ENCODE results near the gene PAX7.

PAX7 gene

DNA sequence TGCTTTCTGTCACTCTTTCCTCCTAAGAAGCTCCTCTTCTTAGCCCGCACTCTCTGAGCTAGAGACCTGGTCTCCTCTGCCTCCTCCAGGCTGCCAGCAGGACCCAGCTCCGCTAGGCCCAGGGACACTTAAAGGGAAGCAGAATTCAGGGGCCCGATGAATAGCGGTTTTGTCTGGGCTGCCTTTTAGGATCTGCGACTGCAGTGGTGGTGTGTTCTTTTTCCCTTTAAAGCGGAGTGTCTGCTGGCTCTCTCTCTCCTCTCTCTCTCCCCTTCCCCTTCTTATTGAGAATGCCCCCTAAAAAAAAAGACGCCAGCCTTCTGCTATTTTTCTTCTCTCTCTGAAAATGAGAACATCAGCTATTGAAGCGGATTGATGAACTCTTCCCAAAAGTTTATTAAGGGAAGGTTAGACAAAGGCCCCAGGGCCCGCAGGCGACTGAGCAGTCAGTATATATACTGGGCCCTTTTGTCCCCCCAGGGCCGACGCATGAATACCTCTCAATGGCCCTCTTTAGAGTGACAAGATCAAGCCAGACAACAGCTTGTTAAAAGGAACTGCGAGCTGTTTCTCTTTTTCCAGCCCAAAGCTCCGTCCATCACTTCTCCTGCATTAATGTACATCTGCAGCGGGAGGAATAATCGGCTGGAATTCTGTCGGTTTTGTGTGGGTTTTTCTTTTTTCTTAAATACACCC is 27.0 kb downstream of the PAX7 start:
- TF ChIP-seq EP300 (IDR thresholded peaks at IDR 0.05; ENCODE audit: borderline replicate concordance) (no peak), CREB1 (IDR thresholded peaks at IDR 0.05; ENCODE audit: low read depth) (no peak), NFIC (IDR thresholded peaks at IDR 0.05) (no peak), CEBPB (IDR thresholded peaks at IDR 0.05) (no peak), TCF12 (IDR thresholded peaks at IDR 0.05; ENCODE audit: low read depth) (no peak)
- TF ChIP-seq, protein P1, sequence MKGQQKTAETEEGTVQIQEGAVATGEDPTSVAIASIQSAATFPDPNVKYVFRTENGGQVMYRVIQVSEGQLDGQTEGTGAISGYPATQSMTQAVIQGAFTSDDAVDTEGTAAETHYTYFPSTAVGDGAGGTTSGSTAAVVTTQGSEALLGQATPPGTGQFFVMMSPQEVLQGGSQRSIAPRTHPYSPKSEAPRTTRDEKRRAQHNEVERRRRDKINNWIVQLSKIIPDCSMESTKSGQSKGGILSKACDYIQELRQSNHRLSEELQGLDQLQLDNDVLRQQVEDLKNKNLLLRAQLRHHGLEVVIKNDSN (IDR thresholded peaks at IDR 0.05), result no peak

DNA sequence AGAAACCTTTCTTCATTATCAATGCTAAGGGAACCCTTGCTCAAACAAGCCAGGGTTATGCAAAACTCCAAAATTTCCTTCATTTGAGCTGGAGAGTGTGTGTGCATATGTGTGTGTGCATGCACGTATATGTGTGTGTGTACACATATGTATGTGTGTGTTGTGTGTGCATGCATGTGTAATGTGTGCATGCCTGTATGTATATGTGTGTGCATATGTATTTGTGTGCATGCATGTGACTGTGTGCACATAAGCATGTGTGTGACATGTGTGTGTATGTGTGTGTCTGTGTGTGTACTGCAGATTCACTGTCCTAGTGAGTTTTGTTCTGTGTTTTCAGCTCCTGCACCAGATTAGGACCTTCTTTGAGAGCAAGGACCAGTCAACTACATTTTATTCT is 28.2 kb downstream of the PAX7 start:
- no peak for TF ChIP-seq EP300 (IDR thresholded peaks at IDR 0.05; ENCODE audit: borderline replicate concordance)
- no peak for TF ChIP-seq RAD21 (IDR thresholded peaks at IDR 0.05; ENCODE audit: low read depth)
- no peak for TF ChIP-seq FOXM1 (IDR thresholded peaks at IDR 0.05; ENCODE audit: borderline replicate concordance, low read depth)

DNA sequence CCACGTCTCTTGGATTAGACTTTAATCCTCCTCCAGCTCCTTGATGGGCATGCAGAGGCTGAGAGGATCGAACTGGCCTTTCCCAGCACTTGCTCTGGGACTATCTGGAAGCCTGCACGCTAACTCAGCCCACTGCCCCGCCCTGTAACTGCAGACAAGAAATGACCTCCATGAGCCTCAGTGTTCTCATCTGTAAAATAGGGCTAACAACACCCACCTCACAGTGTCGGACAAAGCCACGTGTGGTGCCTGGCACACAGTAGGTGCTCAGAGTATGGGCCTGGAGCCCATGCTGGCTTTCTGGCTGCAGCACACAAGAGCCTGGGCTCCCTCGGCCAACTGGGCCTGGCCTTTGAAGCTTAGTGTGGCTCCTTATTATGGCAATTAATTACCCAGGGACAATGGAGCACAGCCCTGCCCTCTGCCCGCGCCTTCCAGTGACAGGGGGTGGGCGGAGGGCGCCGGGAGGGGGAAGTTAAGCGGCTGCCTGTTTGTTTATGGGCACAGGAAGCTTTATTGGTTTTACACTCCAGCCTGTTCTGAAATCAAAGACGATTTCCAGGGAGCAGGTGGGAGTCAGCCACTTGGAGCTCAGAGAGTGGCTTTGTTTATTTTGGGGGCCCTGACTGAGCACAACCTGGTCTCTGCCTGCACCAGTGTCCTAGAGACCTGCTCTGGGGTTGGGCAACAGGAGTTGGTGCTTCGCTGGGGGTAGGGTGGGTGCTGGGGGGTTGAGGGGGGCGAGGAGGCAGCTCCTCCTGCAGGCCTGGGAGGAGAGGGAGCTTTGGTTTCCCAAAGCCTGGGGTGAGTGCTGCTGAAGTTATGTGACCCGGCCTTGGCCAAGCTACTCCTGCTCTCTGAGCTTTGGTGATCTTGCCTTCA is 31.0 kb downstream of the PAX7 start:
- TF ChIP-seq CREB1 (IDR thresholded peaks at IDR 0.05; ENCODE audit: low read depth) (no peak), TCF12 (IDR thresholded peaks at IDR 0.05; ENCODE audit: low read depth) (no peak), FOXM1 (IDR thresholded peaks at IDR 0.05; ENCODE audit: borderline replicate concordance, low read depth) (no peak), TEAD4 (IDR thresholded peaks at IDR 0.05) (no peak), NFIC (IDR thresholded peaks at IDR 0.05) (no peak), CEBPB (IDR thresholded peaks at IDR 0.05) (no peak), EP300 (IDR thresholded peaks at IDR 0.05; ENCODE audit: borderline replicate concordance) (no peak), ZBTB7A (IDR thresholded peaks at IDR 0.05; ENCODE audit: low read depth) (no peak), RAD21 (IDR thresholded peaks at IDR 0.05; ENCODE audit: low read depth) (no peak)
- TF ChIP-seq, protein P2, sequence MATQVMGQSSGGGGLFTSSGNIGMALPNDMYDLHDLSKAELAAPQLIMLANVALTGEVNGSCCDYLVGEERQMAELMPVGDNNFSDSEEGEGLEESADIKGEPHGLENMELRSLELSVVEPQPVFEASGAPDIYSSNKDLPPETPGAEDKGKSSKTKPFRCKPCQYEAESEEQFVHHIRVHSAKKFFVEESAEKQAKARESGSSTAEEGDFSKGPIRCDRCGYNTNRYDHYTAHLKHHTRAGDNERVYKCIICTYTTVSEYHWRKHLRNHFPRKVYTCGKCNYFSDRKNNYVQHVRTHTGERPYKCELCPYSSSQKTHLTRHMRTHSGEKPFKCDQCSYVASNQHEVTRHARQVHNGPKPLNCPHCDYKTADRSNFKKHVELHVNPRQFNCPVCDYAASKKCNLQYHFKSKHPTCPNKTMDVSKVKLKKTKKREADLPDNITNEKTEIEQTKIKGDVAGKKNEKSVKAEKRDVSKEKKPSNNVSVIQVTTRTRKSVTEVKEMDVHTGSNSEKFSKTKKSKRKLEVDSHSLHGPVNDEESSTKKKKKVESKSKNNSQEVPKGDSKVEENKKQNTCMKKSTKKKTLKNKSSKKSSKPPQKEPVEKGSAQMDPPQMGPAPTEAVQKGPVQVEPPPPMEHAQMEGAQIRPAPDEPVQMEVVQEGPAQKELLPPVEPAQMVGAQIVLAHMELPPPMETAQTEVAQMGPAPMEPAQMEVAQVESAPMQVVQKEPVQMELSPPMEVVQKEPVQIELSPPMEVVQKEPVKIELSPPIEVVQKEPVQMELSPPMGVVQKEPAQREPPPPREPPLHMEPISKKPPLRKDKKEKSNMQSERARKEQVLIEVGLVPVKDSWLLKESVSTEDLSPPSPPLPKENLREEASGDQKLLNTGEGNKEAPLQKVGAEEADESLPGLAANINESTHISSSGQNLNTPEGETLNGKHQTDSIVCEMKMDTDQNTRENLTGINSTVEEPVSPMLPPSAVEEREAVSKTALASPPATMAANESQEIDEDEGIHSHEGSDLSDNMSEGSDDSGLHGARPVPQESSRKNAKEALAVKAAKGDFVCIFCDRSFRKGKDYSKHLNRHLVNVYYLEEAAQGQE (IDR thresholded peaks at IDR 0.05; ENCODE audit: low read depth), result no peak

DNA sequence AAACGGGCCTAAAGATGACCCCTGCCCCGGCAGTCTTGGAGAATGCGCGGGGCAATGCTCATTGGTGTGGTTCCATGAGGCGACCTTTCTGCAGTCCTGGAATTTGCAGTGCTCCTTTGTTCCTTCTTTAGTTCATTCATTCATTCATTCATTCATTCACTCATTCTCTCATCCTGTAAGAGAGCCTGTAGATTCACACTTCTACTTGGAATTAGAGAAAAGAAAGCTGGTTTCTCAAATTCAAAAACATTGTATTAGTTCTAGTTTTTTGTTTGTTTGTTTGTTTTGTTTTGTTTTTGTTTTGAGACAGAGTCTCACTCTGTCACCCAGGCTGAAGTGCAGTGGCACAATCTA is 31.6 kb downstream of the PAX7 start:
- no peak for TF ChIP-seq EGR1 (IDR thresholded peaks at IDR 0.05)
- TF ChIP-seq TCF12 (IDR thresholded peaks at IDR 0.05; ENCODE audit: low read depth), result no peak
- TF ChIP-seq CREB1 (IDR thresholded peaks at IDR 0.05; ENCODE audit: low read depth), result no peak
- TF ChIP-seq RAD21 (IDR thresholded peaks at IDR 0.05; ENCODE audit: low read depth), result no peak
- TF ChIP-seq, protein P1 (IDR thresholded peaks at IDR 0.05), result no peak
- no peak for TF ChIP-seq TEAD4 (IDR thresholded peaks at IDR 0.05)
- no peak for TF ChIP-seq NFIC (IDR thresholded peaks at IDR 0.05)
- no peak for TF ChIP-seq YY1 (IDR thresholded peaks at IDR 0.05; ENCODE audit: low read depth)
- TF ChIP-seq FOXM1 (IDR thresholded peaks at IDR 0.05; ENCODE audit: borderline replicate concordance, low read depth), result no peak
- TF ChIP-seq, protein P2 (IDR thresholded peaks at IDR 0.05; ENCODE audit: low read depth), result no peak
- no peak for TF ChIP-seq TAF1 (IDR thresholded peaks at IDR 0.05; ENCODE audit: low read depth)
- TF ChIP-seq EP300 (IDR thresholded peaks at IDR 0.05; ENCODE audit: borderline replicate concordance), result no peak
- no peak for TF ChIP-seq ZBTB7A (IDR thresholded peaks at IDR 0.05; ENCODE audit: low read depth)
- TF ChIP-seq CEBPB (IDR thresholded peaks at IDR 0.05), result no peak
- TF ChIP-seq, protein P3, sequence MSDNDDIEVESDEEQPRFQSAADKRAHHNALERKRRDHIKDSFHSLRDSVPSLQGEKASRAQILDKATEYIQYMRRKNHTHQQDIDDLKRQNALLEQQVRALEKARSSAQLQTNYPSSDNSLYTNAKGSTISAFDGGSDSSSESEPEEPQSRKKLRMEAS (IDR thresholded peaks at IDR 0.05), result no peak

DNA sequence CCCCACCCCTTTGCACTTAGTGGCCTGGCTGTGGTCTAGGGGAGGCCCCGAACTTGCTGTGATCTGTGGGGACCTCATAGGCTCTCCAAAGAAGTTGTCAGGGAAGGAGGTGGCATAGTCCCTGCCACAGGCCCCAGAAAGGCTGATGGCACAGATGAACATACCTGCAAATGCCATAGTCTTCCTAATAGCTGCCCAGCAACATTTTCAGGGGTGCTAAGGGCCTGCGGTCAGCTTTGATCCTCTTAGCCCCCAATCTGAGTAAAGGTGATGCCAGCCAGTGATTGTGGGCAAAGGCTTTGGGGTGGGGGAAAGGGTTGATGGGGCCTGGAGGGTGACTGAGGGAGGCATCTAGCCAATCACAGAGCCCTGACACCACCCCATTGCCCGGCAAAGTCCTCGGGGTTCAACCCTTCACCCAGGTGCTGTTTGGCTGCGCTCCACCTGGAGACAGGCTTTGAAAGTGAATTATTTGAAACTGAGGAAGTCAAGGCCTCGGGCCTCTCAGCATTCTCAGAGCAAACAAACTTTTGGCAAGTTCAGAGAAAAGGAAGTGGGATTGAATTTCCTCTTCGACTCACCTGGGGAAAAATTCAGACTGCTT is 35.8 kb downstream of the PAX7 start:
- TF ChIP-seq EP300 (IDR thresholded peaks at IDR 0.05; ENCODE audit: borderline replicate concordance) (no peak), CEBPB (IDR thresholded peaks at IDR 0.05) (no peak), NFIC (IDR thresholded peaks at IDR 0.05) (no peak), EGR1 (IDR thresholded peaks at IDR 0.05) (no peak), CREB1 (IDR thresholded peaks at IDR 0.05; ENCODE audit: low read depth) (no peak), RAD21 (IDR thresholded peaks at IDR 0.05; ENCODE audit: low read depth) (no peak), FOXM1 (IDR thresholded peaks at IDR 0.05; ENCODE audit: borderline replicate concordance, low read depth) (no peak), TAF1 (IDR thresholded peaks at IDR 0.05; ENCODE audit: low read depth) (no peak), YY1 (IDR thresholded peaks at IDR 0.05; ENCODE audit: low read depth) (no peak)
- TF ChIP-seq, protein P2 (IDR thresholded peaks at IDR 0.05; ENCODE audit: low read depth), result no peak
- TF ChIP-seq, protein P3 (IDR thresholded peaks at IDR 0.05), result no peak
